Measurements from ENCODE around the gene PTBP2.

PTBP2 gene

GRCh38 chr1:96747565-96747964 is 26.0 kb downstream of the PTBP2 start:
- no peak overlapping the region for H4K91ac ChIP-seq (ENCODE audit: low read depth, low read length)
- no peak overlapping the region for H2BK12ac ChIP-seq (ENCODE audit: low read length)
- H3K79me2 ChIP-seq (ENCODE audit: control insufficient read depth, insufficient read depth, low read length, poor library complexity) = no peaks in the 10 kb centered on the region
- H3K27me3 ChIP-seq (ENCODE audit: insufficient read depth, low read length) = no peaks in the 10 kb centered on the region
- H3K36me3 ChIP-seq (ENCODE audit: control insufficient read depth in 1 of 2, insufficient read depth in 2 of 2, low read length in 2 of 2) = peaks cover under 1 to 5% of the 10 kb centered on the region in 2 experiments
- H3K9me3 ChIP-seq (ENCODE audit: insufficient read depth, low read depth, low read length) = no peaks in the 10 kb centered on the region
- H3K9ac ChIP-seq (ENCODE audit: low read length) = no peak overlapping the region
- WGBS (ENCODE audit: extremely low coverage, insufficient coverage, insufficient read length) = no CpG with 5 or more reads among the region's 1 CpG
- H3K4me3 ChIP-seq (ENCODE audit: low read depth, low read length) = no peak overlapping the region
- no peak overlapping the region for H2BK5ac ChIP-seq (ENCODE audit: low read depth, low read length, poor library complexity)
- H3K79me1 ChIP-seq (ENCODE audit: low read length) = no peaks in the 10 kb centered on the region
- no peak overlapping the region for H3K14ac ChIP-seq (ENCODE audit: low read length)
- no peak overlapping the region for H3K23ac ChIP-seq (ENCODE audit: low read length)
- no peak overlapping the region for H2AFZ ChIP-seq (ENCODE audit: insufficient read depth, low read length, poor library complexity)
- H2BK120ac ChIP-seq (ENCODE audit: insufficient read depth, low read length, poor library complexity) = no peak overlapping the region
- no peak overlapping the region for H3K18ac ChIP-seq (ENCODE audit: low read length)
- H3K27ac ChIP-seq (ENCODE audit: low read depth, low read length) = no peak overlapping the region
- no peak overlapping the region for H4K8ac ChIP-seq (ENCODE audit: low read depth, low read length)
- no peak overlapping the region for H3K4me2 ChIP-seq (ENCODE audit: low read length)
- no peak for DNase-seq
- no peaks in the 10 kb centered on the region for H3K4me1 ChIP-seq (ENCODE audit: control insufficient read depth in 1 of 2, insufficient read depth in 2 of 2, low read length in 2 of 2)
- H4K12ac ChIP-seq (ENCODE audit: low read depth, low read length) = no peak overlapping the region
- no peak overlapping the region for H2AK5ac ChIP-seq (ENCODE audit: low read length)
- H3K4ac ChIP-seq (ENCODE audit: low read depth, low read length) = no peak overlapping the region

DNA sequence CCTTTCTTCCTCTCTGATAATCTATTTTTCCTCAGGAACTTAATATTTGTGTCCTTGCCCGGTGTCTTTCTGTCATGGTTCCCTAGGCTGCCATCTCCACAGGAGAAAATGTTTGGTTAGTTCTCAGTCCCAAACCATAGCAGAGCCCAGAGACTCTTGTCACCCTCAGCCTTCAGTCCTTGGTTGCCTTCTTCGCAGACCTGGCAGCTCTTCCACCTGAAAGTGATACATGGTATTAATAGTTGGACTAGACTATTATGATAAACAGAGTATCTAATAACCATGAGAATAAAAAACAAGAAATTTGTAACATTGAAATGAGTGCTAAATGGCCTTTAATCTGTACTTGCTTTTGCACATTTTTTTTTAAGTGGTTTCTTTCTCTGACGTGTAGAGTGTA is 26.5 kb downstream of the PTBP2 start:
- no peak overlapping the region for H3K14ac ChIP-seq (ENCODE audit: low read length)

DNA sequence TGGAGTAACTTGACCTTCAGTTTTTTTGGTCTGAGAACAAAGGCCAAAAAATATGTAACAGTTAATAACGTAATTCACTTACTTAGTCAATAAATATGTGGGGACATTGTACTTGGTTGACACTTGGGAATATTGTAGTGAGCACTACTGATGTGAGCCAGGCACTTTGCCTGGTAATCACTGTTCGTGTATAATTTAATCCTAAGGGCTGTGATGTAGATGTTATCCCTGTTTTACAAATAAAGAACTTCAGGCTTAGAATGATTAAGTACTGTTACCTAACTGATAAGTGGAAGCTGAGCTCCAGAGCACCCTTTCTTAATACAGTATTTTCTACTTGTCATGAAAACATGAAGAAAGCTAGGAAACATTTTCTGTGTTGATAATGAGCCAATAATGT is 28.0 kb downstream of the PTBP2 start:
- no CpG with 5 or more reads among the region's 2 CpGs for WGBS (ENCODE audit: extremely low coverage, insufficient coverage, insufficient read length)
- Histone ChIP-seq H2BK5ac (ENCODE audit: low read depth, low read length, poor library complexity) (no peak overlapping the region), H3K9ac (ENCODE audit: low read length) (no peak overlapping the region), H2AK5ac (ENCODE audit: low read length) (no peak overlapping the region), H3K27ac (ENCODE audit: low read depth, low read length) (no peak overlapping the region), H3K18ac (ENCODE audit: low read length) (no peak overlapping the region), H3K79me1 (ENCODE audit: low read length) (no peaks in the 10 kb centered on the region), H2BK120ac (ENCODE audit: insufficient read depth, low read length, poor library complexity) (no peak overlapping the region), H3K14ac (ENCODE audit: low read length) (no peak overlapping the region), H3K4me1 (ENCODE audit: control insufficient read depth in 1 of 2, insufficient read depth in 2 of 2, low read length in 2 of 2) (no peaks in the 10 kb centered on the region), H2AFZ (ENCODE audit: insufficient read depth, low read length, poor library complexity) (no peak overlapping the region), H3K4ac (ENCODE audit: low read depth, low read length) (no peak overlapping the region), H3K4me2 (ENCODE audit: low read length) (no peak overlapping the region), H4K8ac (ENCODE audit: low read depth, low read length) (no peak overlapping the region), H3K27me3 (ENCODE audit: insufficient read depth, low read length) (no peaks in the 10 kb centered on the region), H3K23ac (ENCODE audit: low read length) (no peak overlapping the region), H2BK12ac (ENCODE audit: low read length) (no peak overlapping the region), H3K79me2 (ENCODE audit: control insufficient read depth, insufficient read depth, low read length, poor library complexity) (no peaks in the 10 kb centered on the region), H3K9me3 (ENCODE audit: insufficient read depth, low read depth, low read length) (no peaks in the 10 kb centered on the region), H4K91ac (ENCODE audit: low read depth, low read length) (no peak overlapping the region), H4K12ac (ENCODE audit: low read depth, low read length) (no peak overlapping the region), H3K4me3 (ENCODE audit: low read depth, low read length) (no peak overlapping the region), H3K36me3 (ENCODE audit: control insufficient read depth in 1 of 2, insufficient read depth in 2 of 2, low read length in 2 of 2) (peaks cover 2 to 5% of the 10 kb centered on the region in 2 experiments)
- no peak for DNase-seq

More for the DNA sequence above, 26.5 kb downstream of the PTBP2 start:
- H3K4me2 ChIP-seq (ENCODE audit: low read length) = no peak overlapping the region
- no peak overlapping the region for H3K27ac ChIP-seq (ENCODE audit: low read depth, low read length)
- no peak overlapping the region for H3K9ac ChIP-seq (ENCODE audit: low read length)
- no peak overlapping the region for H2BK12ac ChIP-seq (ENCODE audit: low read length)
- H3K4me3 ChIP-seq (ENCODE audit: low read depth, low read length) = no peak overlapping the region
- H4K12ac ChIP-seq (ENCODE audit: low read depth, low read length) = no peak overlapping the region
- DNase-seq = no peak
- no peak overlapping the region for H2BK120ac ChIP-seq (ENCODE audit: insufficient read depth, low read length, poor library complexity)
- H3K4me1 ChIP-seq (ENCODE audit: control insufficient read depth in 1 of 2, insufficient read depth in 2 of 2, low read length in 2 of 2) = no peaks in the 10 kb centered on the region
- H3K23ac ChIP-seq (ENCODE audit: low read length) = no peak overlapping the region
- no peak overlapping the region for H2AFZ ChIP-seq (ENCODE audit: insufficient read depth, low read length, poor library complexity)
- no peaks in the 10 kb centered on the region for H3K9me3 ChIP-seq (ENCODE audit: insufficient read depth, low read depth, low read length)
- no peak overlapping the region for H4K91ac ChIP-seq (ENCODE audit: low read depth, low read length)
- H3K36me3 ChIP-seq (ENCODE audit: control insufficient read depth in 1 of 2, insufficient read depth in 2 of 2, low read length in 2 of 2) = peaks cover 2 to 5% of the 10 kb centered on the region in 2 experiments
- H2BK5ac ChIP-seq (ENCODE audit: low read depth, low read length, poor library complexity) = no peak overlapping the region
- no CpG with 5 or more reads among the region's 3 CpGs for WGBS (ENCODE audit: extremely low coverage, insufficient coverage, insufficient read length)
- H3K18ac ChIP-seq (ENCODE audit: low read length) = no peak overlapping the region
- H3K27me3 ChIP-seq (ENCODE audit: insufficient read depth, low read length) = no peaks in the 10 kb centered on the region
- H2AK5ac ChIP-seq (ENCODE audit: low read length) = no peak overlapping the region
- no peak overlapping the region for H4K8ac ChIP-seq (ENCODE audit: low read depth, low read length)
- H3K4ac ChIP-seq (ENCODE audit: low read depth, low read length) = peak overlapping the region; percentile 72
- H3K79me1 ChIP-seq (ENCODE audit: low read length) = no peaks in the 10 kb centered on the region
- no peaks in the 10 kb centered on the region for H3K79me2 ChIP-seq (ENCODE audit: control insufficient read depth, insufficient read depth, low read length, poor library complexity)

DNA sequence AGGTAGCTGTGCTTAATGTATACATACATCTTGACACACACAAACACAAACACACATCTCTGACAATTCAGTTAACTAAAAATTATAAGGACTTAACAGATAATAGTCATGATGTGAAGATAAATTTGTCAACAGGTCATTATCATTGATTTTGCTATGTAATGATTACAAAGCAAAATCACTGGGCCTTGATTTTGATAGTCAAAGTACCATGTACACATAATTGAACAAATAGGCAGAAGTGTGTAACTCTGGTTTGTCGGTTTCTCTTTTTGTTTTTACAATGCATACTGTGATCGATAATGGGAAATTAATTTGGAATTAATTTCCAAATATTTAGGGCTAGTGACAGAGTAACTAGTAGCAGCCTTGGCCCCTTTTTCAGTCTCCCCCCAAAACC is 30.8 kb downstream of the PTBP2 start:
- Histone ChIP-seq H3K4me2 (ENCODE audit: low read length) (no peak overlapping the region), H2BK120ac (ENCODE audit: insufficient read depth, low read length, poor library complexity) (no peak overlapping the region), H2AFZ (ENCODE audit: insufficient read depth, low read length, poor library complexity) (no peak overlapping the region), H2AK5ac (ENCODE audit: low read length) (no peak overlapping the region), H3K14ac (ENCODE audit: low read length) (no peak overlapping the region), H3K4me3 (ENCODE audit: low read depth, low read length) (no peak overlapping the region), H3K79me1 (ENCODE audit: low read length) (no peaks in the 10 kb centered on the region), H4K8ac (ENCODE audit: low read depth, low read length) (no peak overlapping the region), H2BK12ac (ENCODE audit: low read length) (no peak overlapping the region), H3K23ac (ENCODE audit: low read length) (no peak overlapping the region), H3K9me3 (ENCODE audit: insufficient read depth, low read depth, low read length) (no peaks in the 10 kb centered on the region), H3K79me2 (ENCODE audit: control insufficient read depth, insufficient read depth, low read length, poor library complexity) (no peaks in the 10 kb centered on the region), H2BK5ac (ENCODE audit: low read depth, low read length, poor library complexity) (no peak overlapping the region), H3K36me3 (ENCODE audit: control insufficient read depth in 1 of 2, insufficient read depth in 2 of 2, low read length in 2 of 2) (peaks cover 3 to 8% of the 10 kb centered on the region in 2 experiments), H4K91ac (ENCODE audit: low read depth, low read length) (no peak overlapping the region), H3K9ac (ENCODE audit: low read length) (no peak overlapping the region), H3K4ac (ENCODE audit: low read depth, low read length) (no peak overlapping the region), H3K27me3 (ENCODE audit: insufficient read depth, low read length) (no peaks in the 10 kb centered on the region), H3K4me1 (ENCODE audit: control insufficient read depth in 1 of 2, insufficient read depth in 2 of 2, low read length in 2 of 2) (no peaks in the 10 kb centered on the region), H3K18ac (ENCODE audit: low read length) (no peak overlapping the region), H3K27ac (ENCODE audit: low read depth, low read length) (no peak overlapping the region), H4K12ac (ENCODE audit: low read depth, low read length) (no peak overlapping the region)
- DNase-seq = no peak
- WGBS (ENCODE audit: extremely low coverage, insufficient coverage, insufficient read length) = no CpG with 5 or more reads among the region's 2 CpGs

Measured in trophoblast cell (in vitro differentiated cells and primary cell).